ENCODE measurements around the gene SERPINA6.

- no peak for TF ChIP-seq CTCF (IDR thresholded peaks at IDR 0.05)
- TF ChIP-seq POLR2A (IDR thresholded peaks at IDR 0.05) = no peak
Observed at GRCh38 chr14:94269156-94269555, 54.0 kb downstream of the SERPINA6 start.

All from thyroid gland (tissue), 4 donors.